Activated CD8-positive, alpha-beta memory T cell treated with anti-CD3 and anti-CD28 coated beads, Interleukin-2, amount 10 ng/mL, durations not matched to agents 7 days and 5 days (primary cell): ENCODE data around the gene PIGL. TPM values are rescaled to one million over a fixed set of nuclear protein-coding genes. Genes with fewer than 3 reads are reported as not detected.
A peak's percentile ranks its signal among the peaks of the same experiment; 100 is the strongest.

Source experiments
- ATAC-seq: fragments of 150-1000 bp; cut with Tn5 transposase; one replicate; pipeline ENCODE4 v1.10.0; 2021; ENCODE audit warnings: moderate library complexity
- CTCF ChIA-PET: fragments of 350-600 bp; sonication (Branson Sonifier 250); formaldehyde crosslinking; loops from one replicate; lab custom pipeline; 2021; ENCODE audit warnings: antibody characterized with exemption; lab: Charles Lee
- DNase-seq: peaks from one replicate; pipeline ENCODE4 v3.0.0-alpha.2; 2020
- H3K27ac Mint-ChIP-seq: one replicate; pipeline ENCODE4 v1.8.0; 2021; ENCODE audit warnings: mild to moderate bottlenecking, mixed read lengths
- H3K27me3 Mint-ChIP-seq: one replicate; pipeline ENCODE4 v1.8.0; 2021; ENCODE audit warnings: mixed read lengths
- H3K36me3 Mint-ChIP-seq: one replicate; pipeline ENCODE4 v1.8.0; 2021; ENCODE audit warnings: mild to moderate bottlenecking, mixed read lengths
- H3K4me1 Mint-ChIP-seq: one replicate; pipeline ENCODE4 v1.8.0; 2021; ENCODE audit warnings: mixed read lengths
- H3K4me3 Mint-ChIP-seq: one replicate; pipeline ENCODE4 v1.8.0; 2021; ENCODE audit warnings: mild to moderate bottlenecking, moderate library complexity, mixed read lengths
- H3K9me3 Mint-ChIP-seq: one replicate; pipeline ENCODE4 v1.8.0; 2022; ENCODE audit warnings: low read depth, mixed read lengths
- total RNA-seq, 2 experiments: library from RNA; stranded (reverse); gene quantifications; one replicate each; pipeline ENCODE4 v1.2.3, GENCODE V29; 2021

PIGL gene
- total RNA-seq, 2 experiments from 2014 or later = 27.9 to 37.6 TPM

- DNase-seq (no peak), ATAC-seq (no peak)
- Mint-ChIP-seq H3K4me1 (no peaks in the 10 kb centered on the region), H3K27me3 (no peaks in the 10 kb centered on the region), H3K36me3 (peaks cover 9% of the 10 kb centered on the region), H3K9me3 (no peaks in the 10 kb centered on the region), H3K27ac (no peak overlapping the region), H3K4me3 (no peak overlapping the region)
- CTCF ChIA-PET = no interaction called here
These were observed 122.4 kb downstream of the PIGL start for GRCh38 chr17:16339402-16339801.

GRCh38 chr17:16339959-16340358 is 122.9 kb downstream of the PIGL start:
- no peaks in the 10 kb centered on the region for H3K9me3 Mint-ChIP-seq
- no peak overlapping the region for H3K27ac Mint-ChIP-seq
- no peak overlapping the region for H3K4me3 Mint-ChIP-seq
- no peaks in the 10 kb centered on the region for H3K4me1 Mint-ChIP-seq
- CTCF ChIA-PET = interaction anchor here (0.7 to 1.6 kb wide), 3 partner anchors 12 to 150 kb away, joined by 3 to 4 read pairs (median 3); no protein-coding TSS in a partner anchor
- H3K36me3 Mint-ChIP-seq = peaks cover 9% of the 10 kb centered on the region
- DNase-seq = no peak
- ATAC-seq = no peak
- no peaks in the 10 kb centered on the region for H3K27me3 Mint-ChIP-seq

- CTCF ChIA-PET = interaction anchor here (1.0 to 1.5 kb wide), 5 partner anchors 9 to 126 kb away, joined by 3 to 5 read pairs (median 3); partner anchors contain the start of genes CENPV, PIGL and TRPV2
- no peak for DNase-seq
- H3K4me3 Mint-ChIP-seq = no peak overlapping the region
- no peak for ATAC-seq
- peaks cover 9% of the 10 kb centered on the region for H3K36me3 Mint-ChIP-seq
- no peaks in the 10 kb centered on the region for H3K4me1 Mint-ChIP-seq
- H3K27me3 Mint-ChIP-seq = no peaks in the 10 kb centered on the region
- no peaks in the 10 kb centered on the region for H3K9me3 Mint-ChIP-seq
- H3K27ac Mint-ChIP-seq = no peak overlapping the region
These were observed 126.0 kb downstream of the PIGL start for GRCh38 chr17:16342979-16343378.

- CTCF ChIA-PET = interaction anchor here (1.4 to 1.5 kb wide), 3 partner anchors 9 to 127 kb away, joined by 3 to 5 read pairs (median 4); partner anchors contain the start of genes CENPV, PIGL and TRPV2
- Mint-ChIP-seq H3K4me1 (no peaks in the 10 kb centered on the region), H3K9me3 (no peaks in the 10 kb centered on the region), H3K27me3 (no peaks in the 10 kb centered on the region), H3K27ac (no peak overlapping the region), H3K36me3 (peaks cover 9% of the 10 kb centered on the region), H3K4me3 (no peak overlapping the region)
- no peak for DNase-seq
- ATAC-seq = no peak
These were observed 126.6 kb downstream of the PIGL start for GRCh38 chr17:16343569-16343968.

GRCh38 chr17:16345565-16345964 is 128.6 kb downstream of the PIGL start:
- CTCF ChIA-PET = interaction anchor here (1.5 kb wide), 1 partner anchor 18 kb away, joined by 8 read pairs; no protein-coding TSS in a partner anchor
- Mint-ChIP-seq H3K27me3 (no peaks in the 10 kb centered on the region), H3K4me3 (no peak overlapping the region), H3K9me3 (no peaks in the 10 kb centered on the region), H3K4me1 (no peaks in the 10 kb centered on the region), H3K36me3 (peaks cover 9% of the 10 kb centered on the region), H3K27ac (no peak overlapping the region)
- DNase-seq (no peak), ATAC-seq (no peak)

GRCh38 chr17:16346721-16347271 is 129.8 kb downstream of the PIGL start:
- peaks cover 6% of the 10 kb centered on the region for H3K4me1 Mint-ChIP-seq
- no peak for ATAC-seq
- peaks cover 2% of the 10 kb centered on the region for H3K27me3 Mint-ChIP-seq
- CTCF ChIA-PET = no interaction called here
- H3K4me3 Mint-ChIP-seq = no peak overlapping the region
- no peaks in the 10 kb centered on the region for H3K9me3 Mint-ChIP-seq
- no peak overlapping the region for H3K27ac Mint-ChIP-seq
- H3K36me3 Mint-ChIP-seq = peaks cover 9% of the 10 kb centered on the region
- no peak for DNase-seq

GRCh38 chr17:16348586-16348985 is 131.6 kb downstream of the PIGL start:
- ATAC-seq (no peak), DNase-seq (no peak)
- Mint-ChIP-seq H3K9me3 (no peaks in the 10 kb centered on the region), H3K36me3 (peaks cover 6% of the 10 kb centered on the region), H3K4me3 (no peak overlapping the region), H3K4me1 (peaks cover 15% of the 10 kb centered on the region), H3K27ac (no peak overlapping the region), H3K27me3 (peaks cover 7% of the 10 kb centered on the region)
- CTCF ChIA-PET = interaction anchor here (1.2 to 5.7 kb wide), 2 partner anchors 18 to 173 kb away, joined by 3 to 81 read pairs; no protein-coding TSS in a partner anchor

- H3K4me1 Mint-ChIP-seq = peaks cover 19% of the 10 kb centered on the region
- DNase-seq (no peak), ATAC-seq (no peak)
- no peaks in the 10 kb centered on the region for H3K9me3 Mint-ChIP-seq
- H3K36me3 Mint-ChIP-seq = peaks cover under 1% of the 10 kb centered on the region
- no peak overlapping the region for H3K4me3 Mint-ChIP-seq
- H3K27me3 Mint-ChIP-seq = peaks cover 7% of the 10 kb centered on the region
- no peak overlapping the region for H3K27ac Mint-ChIP-seq
- CTCF ChIA-PET = interaction anchor here (1.2 to 5.7 kb wide), 3 partner anchors 17 to 172 kb away, joined by 3 to 81 read pairs (median 3); no protein-coding TSS in a partner anchor
These were observed 132.4 kb downstream of the PIGL start for GRCh38 chr17:16349431-16349830.

GRCh38 chr17:16351831-16352230 is 134.8 kb downstream of the PIGL start:
- Mint-ChIP-seq H3K4me3 (peak overlapping the region; percentile 84), H3K9me3 (no peaks in the 10 kb centered on the region), H3K27me3 (peaks cover 14% of the 10 kb centered on the region), H3K27ac (no peak overlapping the region), H3K4me1 (peaks cover 19% of the 10 kb centered on the region), H3K36me3 (no peaks in the 10 kb centered on the region)
- no peak for DNase-seq
- no peak for ATAC-seq
- CTCF ChIA-PET = interaction anchor here (0.9 to 5.7 kb wide), 8 partner anchors 9 to 185 kb away, joined by 3 to 81 read pairs (median 3); partner anchors contain the start of gene TRPV2

GRCh38 chr17:16352303-16352666 is 135.3 kb downstream of the PIGL start:
- no peak for ATAC-seq
- CTCF ChIA-PET = interaction anchor here (0.9 to 5.7 kb wide), 11 partner anchors 9 to 169 kb away, joined by 3 to 81 read pairs (median 4); partner anchors contain the start of gene TRPV2

GRCh38 chr17:16352667-16353316 is 135.8 kb downstream of the PIGL start:
- Mint-ChIP-seq H3K36me3 (no peaks in the 10 kb centered on the region), H3K4me3 (peak overlapping the region; percentile 84), H3K27ac (peak overlapping the region; percentile 61), H3K9me3 (no peaks in the 10 kb centered on the region), H3K4me1 (peaks cover 21% of the 10 kb centered on the region), H3K27me3 (peaks cover 18% of the 10 kb centered on the region)
- peak; percentile 72 for ATAC-seq
- DNase-seq = peak; percentile 44
- CTCF ChIA-PET = interaction anchor here (0.9 to 5.7 kb wide), 15 partner anchors 9 to 168 kb away, joined by 3 to 81 read pairs (median 4); partner anchors contain the start of gene TRPV2

More at GRCh38 chr17:16352303-16352666, 135.3 kb downstream of the PIGL start:
- DNase-seq = peak; percentile 44
- Mint-ChIP-seq H3K9me3 (no peaks in the 10 kb centered on the region), H3K36me3 (no peaks in the 10 kb centered on the region), H3K4me1 (peaks cover 21% of the 10 kb centered on the region), H3K27ac (peak overlapping the region; percentile 61), H3K4me3 (peak overlapping the region; percentile 84), H3K27me3 (peaks cover 18% of the 10 kb centered on the region)

GRCh38 chr17:16353317-16354174 is 136.5 kb downstream of the PIGL start, which contains the start of gene CENPV:
Gene CENPV, minus strand, starts transcription at chr17:16353469. Its CDS starts 33 bp downstream, at chr17:16353436.
- Mint-ChIP-seq H3K27ac (peak within 1 kb of the TSS; percentile 61), H3K4me3 (peak within 1 kb of the TSS; percentile 84), H3K4me1 (peaks cover 21% of the 10 kb centered on the region), H3K9me3 (no peaks in the 10 kb centered on the region), H3K27me3 (peaks cover 23% of the 10 kb centered on the region), H3K36me3 (no peaks in the 10 kb centered on the region)
- ATAC-seq (peak; percentile 90), DNase-seq (peak; percentile 64)
- CTCF ChIA-PET = interaction anchor here (0.7 to 5.7 kb wide), 13 partner anchors 10 to 139 kb away, joined by 3 to 81 read pairs (median 4); partner anchors contain the start of genes NCOR1 and TRPV2
